ENCODE data around the gene SMIM43.

SMIM43 gene

DNA sequence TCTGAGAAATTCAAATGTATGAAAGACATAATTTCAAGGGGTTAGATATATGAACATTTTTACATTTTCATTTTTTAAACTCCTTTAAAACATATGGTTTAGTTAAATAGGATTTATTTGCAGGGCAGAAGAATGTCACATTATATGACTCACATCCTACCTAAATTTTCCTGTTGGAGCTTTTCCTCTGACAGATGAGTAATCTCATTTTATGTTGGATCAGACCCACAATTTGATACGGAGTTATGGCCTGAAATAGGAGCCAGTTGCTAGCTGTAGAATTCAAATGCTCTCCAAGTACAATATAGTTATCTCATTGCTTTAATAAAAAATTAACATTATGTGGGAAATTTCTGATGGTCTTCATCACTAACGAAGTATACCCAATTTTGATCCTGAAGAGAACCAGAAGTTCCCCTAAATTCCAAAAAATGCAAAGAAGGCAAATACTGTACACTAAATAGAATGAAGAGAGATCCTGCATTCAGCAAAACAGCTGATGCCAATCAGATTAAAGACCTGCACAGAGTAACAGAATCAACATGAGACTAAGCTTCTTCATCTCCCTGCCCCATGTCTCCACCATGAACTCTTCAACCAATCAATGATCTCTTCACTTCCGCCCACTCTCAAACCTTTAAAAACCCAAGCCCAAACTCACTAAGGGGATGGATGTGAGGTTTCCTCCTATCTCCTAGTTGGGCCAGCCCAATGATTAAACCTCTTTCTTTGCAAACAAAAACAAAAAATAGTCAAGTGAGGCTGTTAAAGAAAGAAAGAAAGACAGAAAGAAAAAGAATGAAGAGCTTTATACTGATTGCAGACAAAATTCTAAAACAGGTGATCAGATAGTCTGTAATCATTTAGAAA is 25.2 kb upstream of the SMIM43 start:
- H3K27ac Mint-ChIP-seq: no peak overlapping the region
- H3K9me3 Mint-ChIP-seq: no peaks in the 10 kb centered on the region
- no peak for DNase-seq
- no peak overlapping the region for H3K4me3 Mint-ChIP-seq
- H3K36me3 Mint-ChIP-seq (ENCODE audit: low read depth): no peaks in the 10 kb centered on the region
- peaks cover 6% of the 10 kb centered on the region for H3K4me1 Mint-ChIP-seq (ENCODE audit: low read depth)
- peaks cover 43% of the 10 kb centered on the region for H3K27me3 Mint-ChIP-seq

DNA sequence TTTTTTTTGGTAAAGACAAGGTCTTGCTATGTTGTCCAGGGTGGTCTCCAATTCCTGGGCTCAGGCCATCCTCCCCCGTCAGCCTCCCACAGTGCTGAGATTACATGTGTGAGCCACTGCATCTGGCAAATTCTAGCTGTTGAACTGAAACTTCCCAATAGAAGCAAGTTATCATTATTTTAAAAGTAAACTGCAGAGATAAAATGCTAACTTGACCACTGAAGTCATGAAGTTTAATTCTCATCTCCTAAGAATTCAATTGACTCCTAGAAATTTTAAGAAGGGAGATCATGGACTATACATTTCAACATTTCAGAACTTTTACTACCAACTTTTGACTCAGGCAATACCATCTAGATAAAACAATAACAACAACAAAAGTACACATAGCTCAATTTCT is 24.5 kb upstream of the SMIM43 start:
- Mint-ChIP-seq H3K27ac (no peak overlapping the region), H3K27me3 (peaks cover 50% of the 10 kb centered on the region), H3K9me3 (no peaks in the 10 kb centered on the region), H3K36me3 (ENCODE audit: low read depth) (no peaks in the 10 kb centered on the region), H3K4me1 (ENCODE audit: low read depth) (peaks cover 6% of the 10 kb centered on the region), H3K4me3 (no peak overlapping the region)
- DNase-seq: no peak

DNA sequence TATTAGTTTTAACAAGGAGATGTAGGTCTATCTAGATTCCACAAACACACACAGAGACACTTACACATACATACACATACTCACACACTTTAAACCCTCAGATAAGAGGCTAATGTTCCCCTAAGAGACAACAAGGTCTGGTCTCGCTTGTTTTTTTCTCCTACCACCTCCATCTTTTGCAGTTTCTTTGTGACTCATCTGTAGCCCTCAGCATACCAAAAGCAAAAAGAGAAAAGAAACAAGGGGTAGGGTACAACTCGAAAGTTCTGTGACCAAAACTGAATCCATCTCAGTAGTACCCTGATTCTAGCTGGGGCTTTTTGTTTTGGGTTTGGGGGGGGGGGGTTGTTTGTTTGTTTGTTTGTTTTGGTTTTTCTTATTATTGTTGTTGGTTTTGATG is 23.9 kb upstream of the SMIM43 start:
- Mint-ChIP-seq H3K36me3 (ENCODE audit: low read depth) (no peaks in the 10 kb centered on the region), H3K27ac (no peak overlapping the region), H3K4me3 (no peak overlapping the region), H3K4me1 (ENCODE audit: low read depth) (peaks cover 6% of the 10 kb centered on the region), H3K9me3 (peaks cover 1% of the 10 kb centered on the region), H3K27me3 (peaks cover 54% of the 10 kb centered on the region)
- DNase-seq: no peak

DNA sequence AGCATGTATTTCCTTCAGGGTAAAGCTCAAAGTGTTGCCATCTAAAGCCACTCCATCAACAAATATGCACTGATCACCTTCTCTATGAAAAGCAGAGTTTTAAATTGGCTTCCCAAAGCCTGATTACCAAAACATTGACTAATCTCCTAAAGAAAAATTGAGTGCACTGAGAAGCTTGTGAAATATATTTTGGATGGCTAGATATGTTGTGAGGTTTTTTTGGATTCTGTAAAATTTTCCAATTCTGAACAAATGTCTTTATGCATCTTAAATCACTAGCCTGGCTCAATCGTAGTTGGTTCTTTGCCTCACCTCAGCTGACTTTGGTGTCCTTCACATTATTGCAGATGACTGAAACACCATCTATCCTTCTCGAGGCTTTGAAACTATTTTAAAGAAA is 21.3 kb upstream of the SMIM43 start:
- DNase-seq: no peak
- Mint-ChIP-seq H3K36me3 (ENCODE audit: low read depth) (no peaks in the 10 kb centered on the region), H3K9me3 (peaks cover 3% of the 10 kb centered on the region), H3K27ac (no peak overlapping the region), H3K27me3 (peaks cover 63% of the 10 kb centered on the region), H3K4me3 (no peak overlapping the region), H3K4me1 (ENCODE audit: low read depth) (peaks cover 6% of the 10 kb centered on the region)

DNA sequence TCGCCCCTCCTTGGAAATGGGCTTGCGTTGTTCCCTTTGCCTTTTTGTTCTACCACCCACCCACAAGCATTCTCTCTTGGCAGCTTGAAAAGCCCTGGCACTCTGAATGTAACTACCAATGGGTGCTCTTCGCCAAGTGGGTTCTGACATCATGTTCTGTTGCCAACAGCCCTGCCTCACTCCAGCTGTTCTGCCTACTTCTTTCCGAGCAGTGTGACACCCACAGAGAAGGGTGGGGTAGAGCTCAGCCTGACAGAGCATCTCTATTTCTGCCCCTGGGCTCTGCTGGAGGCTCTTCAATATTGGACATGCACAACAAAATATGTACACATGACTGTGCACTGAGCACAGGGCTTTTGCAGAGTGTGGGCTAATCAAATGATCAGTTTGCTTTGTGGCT is 20.5 kb upstream of the SMIM43 start:
- Mint-ChIP-seq H3K4me3 (no peak overlapping the region), H3K27ac (no peak overlapping the region), H3K4me1 (ENCODE audit: low read depth) (peaks cover 6% of the 10 kb centered on the region), H3K36me3 (ENCODE audit: low read depth) (no peaks in the 10 kb centered on the region), H3K27me3 (peaks cover 66% of the 10 kb centered on the region), H3K9me3 (peaks cover 3% of the 10 kb centered on the region)
- DNase-seq: no peak

DNA sequence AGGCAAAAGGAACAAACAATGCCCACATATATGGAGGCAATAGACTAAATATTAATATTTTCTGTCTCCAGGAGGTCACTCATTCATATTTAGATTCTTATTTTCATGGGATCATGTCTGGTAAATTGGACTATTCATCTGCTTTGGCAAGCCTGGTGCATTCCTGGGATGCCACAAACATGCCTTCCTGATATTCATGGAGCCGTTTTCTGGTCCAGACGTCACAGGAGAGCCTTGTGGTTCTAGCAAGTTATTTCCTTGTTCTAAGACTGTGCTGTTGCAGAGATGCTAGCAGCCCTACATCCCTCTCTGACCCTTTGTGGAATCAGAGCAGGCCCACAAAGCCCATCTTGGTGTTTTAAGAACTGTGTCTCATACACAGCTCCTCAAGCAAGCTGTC is 20.0 kb upstream of the SMIM43 start:
- H3K9me3 Mint-ChIP-seq: peaks cover 3% of the 10 kb centered on the region
- peaks cover 68% of the 10 kb centered on the region for H3K27me3 Mint-ChIP-seq
- H3K4me3 Mint-ChIP-seq: no peak overlapping the region
- DNase-seq: no peak
- H3K27ac Mint-ChIP-seq: no peak overlapping the region
- H3K36me3 Mint-ChIP-seq (ENCODE audit: low read depth): no peaks in the 10 kb centered on the region
- H3K4me1 Mint-ChIP-seq (ENCODE audit: low read depth): peaks cover 6% of the 10 kb centered on the region

DNA sequence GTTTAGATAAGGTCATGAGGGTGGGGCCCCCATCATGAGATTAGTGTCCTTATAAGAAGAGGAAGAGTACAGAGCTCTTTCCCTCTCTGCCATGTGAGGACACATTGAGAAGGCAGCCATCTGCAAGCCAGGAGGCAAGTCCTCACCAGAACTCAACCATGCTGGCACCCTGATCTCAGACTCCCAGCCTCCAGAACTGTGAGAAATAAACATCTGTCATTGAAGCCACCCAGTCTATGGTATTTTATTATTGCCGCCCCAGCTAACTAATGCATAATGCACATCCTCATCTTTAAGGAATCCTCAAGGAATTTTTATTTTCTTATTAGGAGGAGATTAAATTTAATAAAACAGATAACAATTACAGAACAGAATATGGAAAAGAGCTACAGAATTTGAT is 19.4 kb upstream of the SMIM43 start:
- Mint-ChIP-seq H3K27me3 (peaks cover 68% of the 10 kb centered on the region), H3K36me3 (ENCODE audit: low read depth) (no peaks in the 10 kb centered on the region), H3K9me3 (peaks cover 3% of the 10 kb centered on the region), H3K4me1 (ENCODE audit: low read depth) (peaks cover 6% of the 10 kb centered on the region), H3K4me3 (no peak overlapping the region), H3K27ac (no peak overlapping the region)
- DNase-seq: no peak

DNA sequence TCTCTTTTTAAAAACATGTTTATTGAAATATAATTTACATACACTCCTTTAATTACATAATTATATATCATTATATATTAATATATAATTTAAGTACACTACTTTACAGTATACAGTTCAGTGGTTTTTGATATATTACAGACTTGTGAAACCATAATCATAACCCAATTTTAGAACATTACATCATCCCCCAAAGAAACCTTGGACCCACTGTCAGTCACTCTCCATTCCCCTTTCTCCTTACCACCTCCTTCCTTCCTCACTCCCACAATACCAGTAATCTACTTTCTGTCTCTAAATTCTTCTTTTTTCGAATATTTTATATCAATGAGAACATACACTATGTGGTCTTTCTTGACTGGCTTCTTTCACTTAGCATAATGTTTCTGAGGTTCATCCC is 18.2 kb upstream of the SMIM43 start:
- Mint-ChIP-seq H3K27me3 (peaks cover 59% of the 10 kb centered on the region), H3K36me3 (ENCODE audit: low read depth) (no peaks in the 10 kb centered on the region), H3K4me3 (no peak overlapping the region), H3K4me1 (ENCODE audit: low read depth) (no peaks in the 10 kb centered on the region), H3K9me3 (peaks cover 3% of the 10 kb centered on the region), H3K27ac (no peak overlapping the region)
- no peak for DNase-seq

DNA sequence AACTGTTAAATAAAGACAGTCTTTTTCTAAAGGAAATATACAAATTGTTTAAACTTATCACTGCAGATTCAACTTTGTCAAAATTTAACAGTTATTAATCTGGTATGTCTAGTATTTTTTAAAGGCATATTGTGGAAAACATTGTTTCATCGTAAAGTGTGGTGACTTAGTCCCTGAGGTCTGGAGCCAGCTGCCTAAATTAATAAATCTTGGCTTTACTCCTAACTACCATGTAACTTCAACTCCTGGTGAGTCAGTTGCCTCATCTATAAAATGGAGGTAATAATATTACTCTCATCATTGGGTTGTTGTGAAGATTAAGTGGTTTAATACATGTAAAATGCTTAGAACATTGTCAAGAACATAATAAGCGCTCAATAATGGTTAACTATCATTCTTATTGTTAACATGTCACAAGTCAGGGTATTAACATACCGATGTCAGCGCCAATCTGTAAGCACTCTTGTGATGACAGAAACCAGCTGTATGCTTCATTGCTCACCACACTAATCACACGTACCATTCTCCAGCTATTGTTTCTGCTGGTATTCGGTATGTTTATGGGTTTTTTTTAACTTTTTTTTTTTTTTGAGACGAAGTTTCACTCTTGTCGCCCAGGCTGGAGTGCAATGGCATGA is 14.1 kb upstream of the SMIM43 start:
- Mint-ChIP-seq H3K9me3 (peaks cover 3% of the 10 kb centered on the region), H3K4me1 (ENCODE audit: low read depth) (no peaks in the 10 kb centered on the region), H3K27me3 (peaks cover 27% of the 10 kb centered on the region), H3K4me3 (no peak overlapping the region), H3K27ac (no peak overlapping the region), H3K36me3 (ENCODE audit: low read depth) (no peaks in the 10 kb centered on the region)
- DNase-seq: no peak

DNA sequence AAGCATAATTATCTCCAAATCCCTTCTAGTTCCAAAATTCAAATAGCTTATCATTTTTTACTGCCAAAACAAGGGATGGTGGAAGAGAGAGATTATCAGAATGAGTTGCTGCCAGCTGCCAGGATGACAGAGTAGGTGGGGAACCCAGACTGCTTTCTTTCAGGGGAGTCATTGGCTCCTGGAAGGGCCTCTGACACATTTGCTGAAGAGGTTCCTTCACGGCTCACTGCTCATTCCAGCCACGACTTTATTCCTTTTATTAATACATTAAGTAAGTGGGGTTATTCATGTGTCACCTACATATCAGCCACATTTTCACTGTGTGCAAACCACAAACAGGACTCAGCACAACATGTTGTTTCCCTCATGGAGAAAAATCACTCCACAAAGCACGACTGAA is 12.7 kb upstream of the SMIM43 start:
- DNase-seq: no peak
- Mint-ChIP-seq H3K27me3 (peaks cover 20% of the 10 kb centered on the region), H3K4me3 (no peak overlapping the region), H3K4me1 (ENCODE audit: low read depth) (no peaks in the 10 kb centered on the region), H3K36me3 (ENCODE audit: low read depth) (no peaks in the 10 kb centered on the region), H3K27ac (no peak overlapping the region), H3K9me3 (no peaks in the 10 kb centered on the region)

DNA sequence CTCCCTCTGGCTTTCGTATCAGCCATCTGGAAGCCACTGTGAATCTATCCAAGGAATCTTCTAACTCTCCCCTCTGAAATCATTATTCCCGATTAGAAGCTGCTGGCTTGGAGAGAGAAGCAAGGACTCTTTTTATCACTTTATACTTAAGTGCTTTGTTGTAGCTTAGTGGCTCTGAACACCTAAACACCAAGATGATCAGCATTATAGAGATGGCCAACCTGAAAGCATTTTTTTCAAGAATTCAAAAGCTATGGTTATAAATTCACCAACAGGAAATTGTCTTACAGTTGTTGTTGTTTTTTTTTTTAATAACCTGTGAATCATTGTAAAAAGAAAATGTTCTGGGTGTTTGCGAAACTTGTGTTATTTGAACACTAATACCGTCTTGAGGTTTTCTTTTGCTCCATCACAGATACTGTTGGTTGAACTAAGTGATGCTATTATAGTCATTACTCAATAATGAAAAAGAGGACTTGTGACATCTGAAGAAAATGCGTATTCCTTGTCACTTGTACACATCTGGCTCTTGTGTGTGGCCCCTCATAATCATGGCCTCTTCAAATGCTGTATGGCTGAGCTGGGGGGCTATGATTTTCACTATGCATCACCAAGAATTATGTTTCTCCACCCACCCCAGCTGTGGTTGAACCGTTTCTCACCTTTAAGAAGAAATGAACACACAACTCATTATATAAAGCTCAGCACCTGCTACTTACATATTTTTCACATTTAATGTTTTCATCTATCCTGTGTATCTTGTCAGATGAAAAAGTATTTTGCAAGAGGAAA is 11.8 kb upstream of the SMIM43 start:
- Mint-ChIP-seq H3K27me3 (peaks cover 20% of the 10 kb centered on the region), H3K36me3 (ENCODE audit: low read depth) (no peaks in the 10 kb centered on the region), H3K27ac (no peak overlapping the region), H3K9me3 (no peaks in the 10 kb centered on the region), H3K4me1 (ENCODE audit: low read depth) (no peaks in the 10 kb centered on the region), H3K4me3 (no peak overlapping the region)
- no peak for DNase-seq

DNA sequence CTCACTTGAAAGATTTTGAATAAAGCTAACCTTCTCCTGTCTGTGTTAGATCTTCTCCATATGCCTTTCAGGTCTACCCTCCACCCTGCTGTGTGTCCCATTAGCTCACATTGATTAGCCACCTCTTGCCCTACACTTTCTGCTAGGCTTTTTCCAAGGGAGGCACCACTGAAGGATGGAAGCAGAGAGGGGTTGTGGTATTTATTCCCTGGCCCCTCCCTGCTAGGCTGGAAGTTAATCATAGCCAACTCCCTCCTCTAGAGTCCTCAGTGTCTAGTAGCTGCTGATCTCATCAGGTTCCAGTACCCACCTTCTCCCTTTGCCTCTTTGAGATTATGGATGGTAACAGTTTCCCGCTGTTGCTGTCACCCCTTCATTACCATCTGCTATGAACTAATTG is 8.9 kb upstream of the SMIM43 start:
- no peak for DNase-seq
- Mint-ChIP-seq H3K9me3 (no peaks in the 10 kb centered on the region), H3K27ac (no peak overlapping the region), H3K4me3 (no peak overlapping the region), H3K4me1 (ENCODE audit: low read depth) (no peaks in the 10 kb centered on the region), H3K36me3 (ENCODE audit: low read depth) (no peaks in the 10 kb centered on the region), H3K27me3 (peaks cover 23% of the 10 kb centered on the region)

DNA sequence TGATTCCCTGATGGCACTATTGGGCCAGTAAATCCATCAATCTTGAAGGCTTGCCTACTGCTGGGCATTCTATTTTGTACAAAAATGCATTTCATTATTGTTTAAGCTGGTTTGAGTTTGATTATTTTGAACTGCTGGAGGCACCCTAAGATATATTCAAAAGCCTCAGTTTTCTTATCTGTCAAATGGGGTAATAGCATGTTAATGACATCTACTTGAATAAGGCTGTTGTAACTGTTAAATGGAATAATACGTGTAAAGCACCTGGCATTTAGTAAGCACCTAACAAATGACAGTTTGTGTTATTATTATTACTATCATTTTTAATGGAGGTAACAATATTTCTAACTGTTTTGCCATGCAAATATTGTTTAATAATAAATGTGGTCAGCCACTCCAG is 6.9 kb upstream of the SMIM43 start:
- H3K27me3 Mint-ChIP-seq: peaks cover 30% of the 10 kb centered on the region
- DNase-seq: no peak
- no peaks in the 10 kb centered on the region for H3K4me1 Mint-ChIP-seq (ENCODE audit: low read depth)
- no peak overlapping the region for H3K4me3 Mint-ChIP-seq
- H3K9me3 Mint-ChIP-seq: no peaks in the 10 kb centered on the region
- H3K36me3 Mint-ChIP-seq (ENCODE audit: low read depth): no peaks in the 10 kb centered on the region
- H3K27ac Mint-ChIP-seq: no peak overlapping the region

DNA sequence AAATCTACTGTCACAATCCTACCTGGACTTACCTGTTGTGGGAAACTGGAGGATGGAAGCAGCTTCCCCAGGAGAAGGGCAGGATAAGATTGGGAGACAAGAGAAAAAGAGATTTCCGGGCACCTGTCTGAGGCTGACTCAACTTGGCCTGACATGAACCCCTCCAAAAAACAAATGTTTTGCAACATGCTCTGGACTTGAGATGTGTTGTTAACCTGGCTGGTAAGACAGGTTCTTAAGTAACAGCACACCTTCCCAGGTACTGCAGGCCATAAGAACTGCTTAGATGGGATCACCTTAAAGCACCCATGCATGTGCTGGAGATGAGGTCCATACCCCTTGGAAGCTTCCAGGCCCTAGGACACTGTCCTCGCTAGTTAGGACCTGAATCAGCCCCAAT is 4.4 kb upstream of the SMIM43 start:
- H3K9me3 Mint-ChIP-seq: no peaks in the 10 kb centered on the region
- H3K4me3 Mint-ChIP-seq: no peak overlapping the region
- H3K27me3 Mint-ChIP-seq: peaks cover 53% of the 10 kb centered on the region
- peaks cover 8% of the 10 kb centered on the region for H3K4me1 Mint-ChIP-seq (ENCODE audit: low read depth)
- H3K27ac Mint-ChIP-seq: no peak overlapping the region
- no peak for DNase-seq
- no peaks in the 10 kb centered on the region for H3K36me3 Mint-ChIP-seq (ENCODE audit: low read depth)

DNA sequence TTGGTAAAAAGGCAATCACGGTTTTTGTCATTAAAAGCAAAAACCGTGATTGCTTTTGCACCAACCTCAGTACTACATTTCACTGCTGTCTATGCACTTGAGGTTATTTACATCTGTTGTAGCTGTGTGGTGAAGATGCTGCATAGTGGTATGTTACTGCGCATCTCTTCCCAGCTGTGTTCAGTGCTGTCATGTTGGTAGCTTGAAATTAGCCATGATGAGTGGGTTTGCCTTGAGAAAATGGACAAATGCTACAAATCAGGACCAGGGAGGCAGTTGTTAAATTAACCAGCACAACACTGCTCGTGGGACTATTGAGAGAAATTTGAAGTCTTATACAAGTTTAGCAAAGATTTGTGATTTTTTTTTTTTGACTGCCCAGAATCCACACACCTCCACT is 2.2 kb upstream of the SMIM43 start:
- Mint-ChIP-seq H3K9me3 (no peaks in the 10 kb centered on the region), H3K36me3 (ENCODE audit: low read depth) (no peaks in the 10 kb centered on the region), H3K4me1 (ENCODE audit: low read depth) (peaks cover 17% of the 10 kb centered on the region), H3K4me3 (no peak overlapping the region), H3K27me3 (peaks cover 73% of the 10 kb centered on the region), H3K27ac (no peak overlapping the region)
- no peak for DNase-seq

Measured in activated T-cell treated with anti-CD3 and anti-CD28 coated beads, Interleukin-2, amount 50 U/mL, for 24 hours (primary cell).